ENCODE measurements around the gene PHKA2.

The PHKA2 gene

GRCh38 chrX:18973527-18974192 is 10.3 kb downstream of the PHKA2 start:
- DNase-seq (ENCODE audit: low read depth in 2 of 2): no peak

- no peak for DNase-seq (ENCODE audit: low read depth in 2 of 2)
Observed at GRCh38 chrX:18971506-18971905, 12.4 kb downstream of the PHKA2 start.

GRCh38 chrX:18970465-18970864 is 13.4 kb downstream of the PHKA2 start:
- DNase-seq (ENCODE audit: low read depth in 2 of 2): no peak

- DNase-seq (ENCODE audit: low read depth in 2 of 2): no peak
Observed at GRCh38 chrX:18966624-18967023, 17.3 kb downstream of the PHKA2 start.

DNA sequence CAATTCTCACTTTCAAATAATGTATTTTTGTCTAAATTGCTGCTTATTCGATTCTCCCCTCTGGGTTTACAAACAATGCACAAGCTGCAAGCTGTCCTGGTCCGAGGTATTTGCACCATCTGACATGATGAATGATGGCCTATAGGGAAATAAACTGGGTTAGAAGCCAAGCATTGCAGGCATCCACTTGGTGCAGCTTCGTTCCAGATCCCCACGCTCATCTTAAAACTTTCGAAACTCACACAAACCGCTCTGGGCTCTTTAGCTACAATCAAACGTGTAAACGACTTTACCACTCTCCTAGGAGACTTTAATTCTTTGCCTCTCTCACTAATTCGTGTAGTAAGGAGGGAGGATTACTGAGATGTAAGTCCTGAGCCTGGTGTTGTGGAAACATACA is 19.0 kb downstream of the PHKA2 start:
- DNase-seq (ENCODE audit: low read depth in 2 of 2): no peak

GRCh38 chrX:18964026-18964425 is 19.9 kb downstream of the PHKA2 start:
- DNase-seq (ENCODE audit: low read depth in 2 of 2): no peak

GRCh38 chrX:18962329-18962728 is 21.6 kb downstream of the PHKA2 start:
- DNase-seq (ENCODE audit: low read depth in 2 of 2): no peak

DNA sequence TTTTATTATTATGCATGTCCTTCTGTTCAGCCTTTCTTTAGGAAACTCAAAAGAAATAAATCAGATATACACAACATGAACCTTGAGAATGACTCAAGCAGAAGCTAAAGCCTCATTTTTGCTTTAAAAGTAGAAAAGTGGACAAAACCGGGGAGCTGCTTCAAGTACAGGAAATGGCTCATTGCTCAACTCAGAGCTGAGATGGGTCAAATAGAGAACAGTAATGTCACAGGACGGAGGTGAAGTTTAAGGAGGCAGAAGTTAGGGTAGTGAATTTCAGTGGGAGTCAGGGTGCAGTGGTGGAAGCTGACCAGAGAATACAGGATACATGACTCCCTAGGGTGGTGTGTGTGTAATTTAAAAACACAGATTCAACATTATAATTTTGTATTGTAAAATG is 22.2 kb downstream of the PHKA2 start:
- DNase-seq (ENCODE audit: low read depth in 2 of 2): no peak

GRCh38 chrX:18956303-18957032 is 27.4 kb downstream of the PHKA2 start:
- no peak for DNase-seq (ENCODE audit: low read depth in 2 of 2)

- DNase-seq (ENCODE audit: low read depth in 2 of 2): no peak
Observed at GRCh38 chrX:18955676-18956075, 28.2 kb downstream of the PHKA2 start.

DNA sequence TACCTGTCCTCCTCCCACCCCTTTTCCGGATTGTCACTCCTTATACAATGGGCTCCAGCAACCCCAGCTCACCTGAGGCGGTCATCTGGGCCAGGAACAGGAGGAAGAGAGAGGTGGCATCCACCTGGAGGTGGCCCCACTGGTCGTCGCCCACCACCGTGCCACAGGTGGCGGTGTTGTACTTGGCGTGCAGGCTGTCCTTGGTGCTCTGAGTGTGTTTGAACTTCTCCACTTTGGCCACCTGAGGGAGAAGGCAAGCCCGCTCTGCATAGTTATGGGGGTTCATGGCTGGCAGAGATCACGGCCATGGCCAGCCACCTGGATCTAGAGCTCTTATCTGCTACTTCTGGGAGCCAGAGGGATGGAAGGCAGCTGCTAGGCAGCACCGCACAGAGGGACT is 32.9 kb downstream of the PHKA2 start:
- no peak for DNase-seq (ENCODE audit: low read depth in 2 of 2)

DNA sequence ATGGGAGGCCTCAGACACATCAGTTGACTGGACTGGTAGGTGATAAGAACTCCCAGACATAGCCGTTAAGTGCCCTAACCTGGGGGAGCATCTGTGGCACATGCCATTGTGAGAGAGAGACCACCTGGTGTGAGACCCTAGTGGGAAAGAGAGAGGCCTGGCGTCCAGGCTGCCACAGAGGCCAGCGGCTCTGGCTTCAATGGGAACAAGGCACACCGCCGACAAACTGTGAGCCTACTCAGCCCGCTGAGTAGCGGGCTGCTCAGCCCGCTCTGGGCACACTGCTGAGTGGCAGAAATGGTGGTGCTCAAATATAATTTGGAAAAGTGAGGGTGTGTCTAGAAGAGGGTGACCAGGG is 34.0 kb downstream of the PHKA2 start:
- DNase-seq (ENCODE audit: low read depth in 2 of 2): no peak

DNA sequence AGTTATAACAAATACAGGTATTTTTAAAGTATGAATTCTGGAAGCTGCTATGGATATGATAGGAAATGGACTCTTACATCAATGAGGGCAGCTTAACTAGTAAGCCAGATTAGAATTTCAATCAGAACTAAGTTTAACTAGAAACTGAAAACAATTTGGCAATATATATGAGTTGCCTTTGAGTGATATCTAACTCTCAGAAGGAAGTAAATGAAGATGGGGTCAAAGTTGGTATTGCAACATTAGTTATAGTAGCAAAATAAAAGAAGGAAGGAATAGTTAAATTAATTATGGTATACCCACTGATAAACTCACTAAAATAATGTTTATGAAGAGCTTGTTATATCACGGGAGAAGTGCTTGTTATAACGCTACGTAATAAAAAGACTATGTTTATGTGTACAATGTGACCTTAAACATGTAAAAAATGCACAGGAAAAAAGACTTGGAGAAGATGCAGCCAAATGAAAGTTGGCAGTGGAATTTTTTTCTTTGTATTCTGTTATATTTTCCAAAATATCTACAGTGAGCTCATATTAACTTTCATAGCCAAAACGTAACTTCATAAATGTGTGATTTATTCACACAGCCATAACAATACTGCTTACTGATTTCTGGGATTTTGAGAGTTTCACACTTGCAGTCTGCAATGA is 34.5 kb downstream of the PHKA2 start:
- DNase-seq (ENCODE audit: low read depth in 2 of 2): no peak

- DNase-seq (ENCODE audit: low read depth in 2 of 2): no peak
Observed at GRCh38 chrX:18946611-18947010, 37.3 kb downstream of the PHKA2 start.

DNA sequence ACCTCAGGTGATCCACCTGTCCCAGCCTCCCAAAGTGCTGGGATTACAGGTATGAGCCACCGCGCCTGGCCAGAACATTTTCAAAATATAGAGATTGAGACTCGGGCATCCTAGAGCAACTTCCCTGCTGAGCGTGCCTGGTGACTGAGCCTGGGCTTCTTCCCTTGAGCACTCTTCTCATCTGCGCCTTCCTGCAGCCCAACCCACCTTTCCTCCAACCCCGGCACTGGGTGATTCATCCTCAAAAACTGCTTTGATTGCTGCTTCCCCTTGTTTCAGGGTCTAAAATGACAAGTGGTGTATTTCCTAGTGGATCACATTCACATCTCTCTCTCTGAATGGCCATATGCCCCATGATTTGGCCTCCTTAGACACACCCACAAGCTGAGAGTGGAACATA is 37.8 kb downstream of the PHKA2 start:
- DNase-seq (ENCODE audit: low read depth in 2 of 2): no peak

DNA sequence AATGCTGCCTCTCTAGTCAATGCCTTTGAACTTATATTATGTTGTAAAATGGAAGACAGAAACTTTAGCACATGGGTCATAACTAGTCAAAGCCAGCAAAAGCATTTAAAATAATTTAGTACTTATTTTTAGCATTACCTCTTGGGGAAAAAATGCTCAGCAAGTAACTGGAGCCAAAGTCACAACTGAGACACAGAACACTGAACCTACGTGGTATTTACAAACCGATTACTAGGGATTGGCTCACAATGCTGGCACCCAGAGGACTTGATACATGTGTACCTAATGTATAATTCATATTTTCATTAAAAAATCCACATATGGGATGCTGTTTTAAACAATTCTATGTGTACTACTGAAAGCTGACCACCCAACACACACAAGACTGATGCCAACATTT is 38.4 kb downstream of the PHKA2 start:
- no peak for DNase-seq (ENCODE audit: low read depth in 2 of 2)

DNA sequence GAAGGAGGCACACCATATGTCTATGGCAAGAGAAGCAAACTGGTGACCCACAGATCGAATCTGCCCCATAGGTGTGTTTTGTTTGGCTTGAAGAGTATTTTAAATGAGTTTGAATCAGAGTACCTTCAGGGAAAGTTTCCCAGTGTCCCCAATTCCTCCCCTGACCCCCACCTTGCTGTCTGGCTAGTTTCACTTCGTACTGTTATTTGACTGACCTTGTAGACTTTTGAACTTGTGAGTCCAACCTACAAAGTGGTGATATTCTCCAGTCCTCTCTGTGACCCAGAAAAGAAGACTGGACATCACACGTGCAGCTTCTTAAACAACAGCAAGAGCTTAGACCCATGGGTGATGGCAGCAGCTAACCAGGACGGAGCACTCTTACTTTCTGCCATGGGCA is 39.4 kb downstream of the PHKA2 start:
- DNase-seq (ENCODE audit: low read depth in 2 of 2): no peak

DNA sequence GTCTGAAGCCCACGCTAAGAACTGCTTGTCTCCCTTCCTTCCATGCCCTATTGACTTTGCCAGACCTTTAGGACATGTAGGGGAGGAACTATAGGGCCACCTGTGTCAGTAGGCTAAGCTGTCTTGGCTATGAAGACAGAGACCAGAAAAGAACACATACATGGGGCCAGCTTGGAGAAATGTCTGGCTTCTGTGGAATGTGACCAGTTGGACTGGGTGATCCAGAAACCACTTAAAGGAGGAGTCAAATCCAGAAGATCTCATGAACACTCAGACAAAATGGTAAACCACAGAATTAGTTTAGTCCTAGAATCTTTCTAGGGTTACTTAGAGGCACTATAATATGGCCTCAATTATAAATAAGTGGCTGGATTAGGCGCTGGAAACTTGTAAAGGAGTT is 42.0 kb downstream of the PHKA2 start:
- DNase-seq (ENCODE audit: low read depth in 2 of 2): no peak

DNA sequence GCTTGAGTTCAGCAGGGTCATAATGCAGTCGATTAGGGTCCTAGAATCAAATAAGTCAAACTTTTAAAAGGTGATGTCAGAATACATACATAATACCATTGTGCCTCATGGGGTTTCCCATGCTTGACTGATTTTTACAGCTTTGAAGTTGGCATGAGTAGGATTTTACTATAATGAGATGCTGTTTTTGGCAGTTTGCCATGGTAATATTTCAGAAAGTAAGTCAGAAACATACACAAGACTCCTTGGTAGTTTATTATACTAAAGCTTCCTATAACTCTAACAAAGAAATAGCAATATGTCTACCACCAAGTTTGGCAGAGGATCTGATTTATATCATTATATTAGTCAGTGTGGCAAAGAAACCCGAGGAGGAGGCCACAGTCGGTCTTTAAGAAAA is 45.2 kb downstream of the PHKA2 start:
- no peak for DNase-seq (ENCODE audit: low read depth in 2 of 2)

DNA sequence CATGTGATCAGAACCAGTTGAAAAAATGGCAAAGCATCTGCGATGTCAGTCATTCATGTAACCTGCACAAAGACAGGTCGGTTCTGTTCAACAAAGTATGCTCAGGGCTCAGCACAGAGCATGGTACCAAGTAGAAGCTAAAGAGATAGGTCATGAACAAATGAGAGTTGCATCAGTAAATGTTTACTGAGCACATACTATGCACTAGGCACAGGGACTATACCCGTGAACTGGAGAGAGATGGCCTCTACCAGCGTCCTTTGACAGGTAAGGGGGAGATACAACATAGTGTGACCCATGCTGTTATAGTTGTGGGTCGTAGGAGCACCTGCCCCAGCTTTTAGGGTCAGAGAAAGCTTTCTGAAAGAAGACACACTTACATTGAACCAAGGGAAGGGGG is 46.7 kb downstream of the PHKA2 start:
- DNase-seq (ENCODE audit: low read depth in 2 of 2): no peak

DNA sequence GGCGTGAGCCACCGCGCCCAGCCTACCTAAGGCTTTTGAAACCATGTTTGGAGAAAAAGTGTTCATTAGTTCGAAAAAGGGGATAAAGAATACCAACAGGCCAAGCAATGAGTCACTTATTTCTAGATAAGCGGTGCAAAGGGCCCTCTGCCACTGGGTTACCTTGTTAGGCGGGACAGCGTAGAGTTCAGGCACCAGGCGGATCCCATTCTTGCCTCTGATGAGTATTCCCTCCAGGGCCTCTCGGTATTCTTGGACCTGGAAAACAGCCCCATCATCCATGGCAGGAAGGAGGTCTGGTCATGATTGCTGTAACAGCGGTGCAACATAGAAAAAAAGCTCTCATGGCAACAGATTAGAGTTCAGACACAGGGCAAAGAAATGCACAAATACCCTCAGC is 48.0 kb downstream of the PHKA2 start:
- no peak for DNase-seq (ENCODE audit: low read depth in 2 of 2)

- no peak for DNase-seq (ENCODE audit: low read depth in 2 of 2)
Observed at GRCh38 chrX:18934708-18935107, 49.2 kb downstream of the PHKA2 start.

DNA sequence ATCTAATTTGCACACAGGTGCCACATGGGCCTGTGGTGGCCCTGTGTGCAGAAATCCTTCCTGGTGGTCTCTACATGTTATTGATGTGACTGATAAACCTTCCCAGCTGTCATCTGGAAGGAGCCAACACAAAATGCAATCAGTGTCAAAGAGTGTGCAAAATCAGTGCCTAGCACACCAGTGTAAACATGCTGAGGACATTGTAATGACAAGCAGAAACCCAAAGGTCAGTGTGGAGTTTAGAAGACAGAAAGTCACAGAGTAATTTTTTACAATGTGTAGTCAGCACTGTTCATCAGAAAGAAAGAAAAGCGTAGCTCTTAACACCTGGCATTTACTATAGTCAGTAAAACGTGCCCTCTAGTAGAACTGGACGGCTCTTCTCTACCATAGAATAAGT is 50.3 kb downstream of the PHKA2 start:
- no peak for DNase-seq (ENCODE audit: low read depth in 2 of 2)

All from stimulated activated CD8-positive, alpha-beta memory T cell treated with anti-CD3 and anti-CD28 coated beads, Interleukin-15, amount 100 ng/mL, for 48 hours (primary cell).